Measurements from ENCODE around the gene CLK4.

DNA sequence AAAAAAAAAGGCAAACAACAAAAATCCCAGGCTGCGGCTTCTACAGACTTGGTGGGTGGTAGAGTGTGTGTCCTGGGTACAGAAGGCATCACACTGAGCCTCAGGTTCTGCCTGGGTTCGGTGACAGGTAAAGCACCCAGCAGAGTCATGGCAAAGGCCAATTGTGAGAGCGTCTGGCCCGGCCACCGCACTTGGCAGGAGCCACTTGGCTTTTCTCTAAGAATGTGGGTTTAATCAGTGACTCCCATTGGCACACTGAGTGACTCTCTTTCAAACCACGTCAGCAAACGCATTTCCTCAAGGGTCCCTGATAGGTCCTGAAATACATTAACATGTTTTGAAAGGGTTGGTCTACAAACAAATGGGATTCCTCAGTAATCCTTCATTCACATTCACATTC, 53.6 kb downstream of the CLK4 start:
- TF ChIP-seq, protein P1, sequence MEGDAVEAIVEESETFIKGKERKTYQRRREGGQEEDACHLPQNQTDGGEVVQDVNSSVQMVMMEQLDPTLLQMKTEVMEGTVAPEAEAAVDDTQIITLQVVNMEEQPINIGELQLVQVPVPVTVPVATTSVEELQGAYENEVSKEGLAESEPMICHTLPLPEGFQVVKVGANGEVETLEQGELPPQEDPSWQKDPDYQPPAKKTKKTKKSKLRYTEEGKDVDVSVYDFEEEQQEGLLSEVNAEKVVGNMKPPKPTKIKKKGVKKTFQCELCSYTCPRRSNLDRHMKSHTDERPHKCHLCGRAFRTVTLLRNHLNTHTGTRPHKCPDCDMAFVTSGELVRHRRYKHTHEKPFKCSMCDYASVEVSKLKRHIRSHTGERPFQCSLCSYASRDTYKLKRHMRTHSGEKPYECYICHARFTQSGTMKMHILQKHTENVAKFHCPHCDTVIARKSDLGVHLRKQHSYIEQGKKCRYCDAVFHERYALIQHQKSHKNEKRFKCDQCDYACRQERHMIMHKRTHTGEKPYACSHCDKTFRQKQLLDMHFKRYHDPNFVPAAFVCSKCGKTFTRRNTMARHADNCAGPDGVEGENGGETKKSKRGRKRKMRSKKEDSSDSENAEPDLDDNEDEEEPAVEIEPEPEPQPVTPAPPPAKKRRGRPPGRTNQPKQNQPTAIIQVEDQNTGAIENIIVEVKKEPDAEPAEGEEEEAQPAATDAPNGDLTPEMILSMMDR (IDR thresholded peaks at IDR 0.05), result no peak
- TF ChIP-seq POLR2A (IDR thresholded peaks at IDR 0.05), result no peak
